Dedifferentiated amniotic fluid mesenchymal stem cell (primary cell): Measurements from ENCODE around the gene NBR1.
"Not testable (repeated sequence)": the region's sequence is repeated elsewhere in the genome, so short reads cannot be mapped to it uniquely, and the experiment has no call there.

Source experiments
- DNase-seq: peaks from one replicate; pipeline ENCODE4 v3.0.0-alpha.2; 2016; ENCODE audit errors: extremely low spot score

NBR1 gene

GRCh38 chr17:43153197-43153835 lies 17.7 kb upstream of the NBR1 start:
- DNase-seq = not testable (repeated sequence)

- no peak for DNase-seq
These were observed 15.3 kb upstream of the NBR1 start for GRCh38 chr17:43155666-43156065.

GRCh38 chr17:43159232-43159631 lies 11.8 kb upstream of the NBR1 start:
- DNase-seq = not testable (repeated sequence)

GRCh38 chr17:43159957-43160356 lies 11.1 kb upstream of the NBR1 start:
- DNase-seq = not testable (repeated sequence)

- DNase-seq = not testable (repeated sequence)
These were observed 5.0 kb upstream of the NBR1 start for GRCh38 chr17:43165971-43166370.

GRCh38 chr17:43169561-43170139 lies 1.4 kb upstream of the NBR1 start:
- peak; percentile 31 for DNase-seq

GRCh38 chr17:43170140-43170765 lies 761 bp upstream of the NBR1 start:
- peak; percentile 97 for DNase-seq

GRCh38 chr17:43171586-43172487 lies 823 bp downstream of the NBR1 start:
- DNase-seq = peak; percentile 86

- DNase-seq = peak; percentile 78
These were observed 4.5 kb downstream of the NBR1 start for GRCh38 chr17:43175213-43176118.

GRCh38 chr17:43176119-43176570 lies 5.1 kb downstream of the NBR1 start:
- DNase-seq = no peak

- DNase-seq = no peak
These were observed 12.9 kb downstream of the NBR1 start for GRCh38 chr17:43183921-43184320.

GRCh38 chr17:43186656-43187055 lies 15.6 kb downstream of the NBR1 start:
- DNase-seq = not testable (repeated sequence)

- DNase-seq = no peak
These were observed 22.2 kb downstream of the NBR1 start for GRCh38 chr17:43193251-43193650.

- DNase-seq = no peak
These were observed 28.6 kb downstream of the NBR1 start for GRCh38 chr17:43199633-43200032.

GRCh38 chr17:43200127-43200526 lies 29.1 kb downstream of the NBR1 start:
- DNase-seq = no peak

- DNase-seq = not testable (repeated sequence)
These were observed 32.0 kb downstream of the NBR1 start for GRCh38 chr17:43203013-43203412.

GRCh38 chr17:43210576-43210975 lies 39.6 kb downstream of the NBR1 start:
- no peak for DNase-seq

- DNase-seq = no peak
These were observed 40.1 kb downstream of the NBR1 start for GRCh38 chr17:43211123-43211479.

- peak; percentile 79 for DNase-seq
These were observed 40.7 kb downstream of the NBR1 start, which contains the start of gene TMEM106A for GRCh38 chr17:43211480-43212402. Gene TMEM106A (plus strand): TSS chr17:43211875. CDS start chr17:43213042, 1,167 bp downstream.
